HCT116 (cell line): ENCODE measurements around the gene S1PR4. TPM values are rescaled to one million over a fixed set of nuclear protein-coding genes. Genes with fewer than 3 reads are reported as not detected.
A peak's percentile ranks its signal among the peaks of the same experiment; 100 is the strongest.

Experiments used
- ATAC-seq: fragments of 200-7000 bp; cut with Tn5 transposase; 2 replicates; pipeline ENCODE4 v1.9.1; 2020; ENCODE audit warnings: mild to moderate bottlenecking, moderate library complexity
- BruUV-seq: library from RNA; stranded (reverse); fragments of 400-500 nt; replicated peaks from 2 replicates; lab custom pipeline; 2021; lab: Mats Ljungman, UMichigan
- CTCF ChIA-PET: fragments of 300-600 bp; sonication (Branson Sonifier 250); formaldehyde crosslinking; loops from one replicate; lab custom pipeline; 2021; ENCODE audit warnings: antibody characterized with exemption; lab: Charles Lee
- POLR2A ChIA-PET: fragments of 300-600, 350-600 bp; sonication (Branson Sonifier 250); formaldehyde crosslinking; loops from one replicate; lab custom pipeline; 2021; ENCODE audit warnings: antibody characterized with exemption; lab: Charles Lee
- RAD21 ChIA-PET, 2 experiments: fragments of 300-600 bp; sonication (Branson Sonifier 250); formaldehyde crosslinking; loops; one replicate each; lab custom pipeline; 2023; ENCODE audit warnings: low total read pairs in 2 of 2; ENCODE audit not compliant: uncharacterized antibody in 2 of 2, unreplicated experiment in 2 of 2, low non-redundant PET in 1 of 2; lab: Charles Lee
- DNase-seq: peaks from one replicate; pipeline ENCODE4 v3.0.0-alpha.2; 2010; ENCODE audit warnings: low read depth, low spot score
- H2AFZ ChIP-seq: fragments of 200-600 bp; shearing (Covaris generic), sonication (generic); 2 replicates; pipeline ENCODE4 v1.6.1; 2017; ENCODE audit warnings: low read depth, mixed run types, mixed read lengths, antibody characterized with exemption, low read length; ENCODE audit not compliant: poor library complexity, severe bottlenecking
- H3K27ac ChIP-seq: 2 replicates; pipeline ENCODE4 v1.5.1; 2012; ENCODE audit warnings: low read depth, low read length
- H3K27me3 ChIP-seq: fragments of 200-600 bp; sonication (generic); 2 replicates; pipeline ENCODE4 v1.6.1; 2016; ENCODE audit warnings: mixed run types, low read length, mixed read lengths; ENCODE audit not compliant: insufficient read depth
- H3K36me3 ChIP-seq, 2 experiments: fragments of 200-500 bp in 1 of 2; fragments of 200-600 bp in 1 of 2; sonication (Bioruptor generic) in 1 of 2; sonication (generic) in 1 of 2; 2 replicates each; pipeline versions ENCODE4 v1.5.1 to v1.6.1; 2014 to 2016; ENCODE audit warnings: low read length in 2 of 2, inconsistent platforms in 1 of 2, mixed read lengths in 1 of 2, mixed run types in 1 of 2; ENCODE audit not compliant: insufficient read depth in 2 of 2, control insufficient read depth in 1 of 2
- H3K4me1 ChIP-seq, 2 experiments: fragments of 200-600 bp in 1 of 2; sonication (generic) in 1 of 2; 2 replicates each; pipeline versions ENCODE4 v1.5.1 to v1.6.1; 2012 to 2017; ENCODE audit warnings: low read length in 2 of 2, inconsistent platforms in 1 of 2, mild to moderate bottlenecking in 1 of 2, mixed read lengths in 1 of 2, mixed run types in 1 of 2, moderate library complexity in 1 of 2; ENCODE audit not compliant: insufficient read depth in 2 of 2, control insufficient read depth in 1 of 2
- H3K4me2 ChIP-seq: fragments of 200-600 bp; sonication (generic); 2 replicates; pipeline ENCODE4 v1.6.1; 2017; ENCODE audit warnings: mixed run types, low read length, mixed read lengths
- H3K4me3 ChIP-seq, 2 experiments: fragments of 200-600 bp in 1 of 2; sonication (generic) in 1 of 2; replicated peaks in 1 of 2; 2 replicates each; pipeline ENCODE4 v1.5.1; 2011 to 2016; ENCODE audit warnings: low read length in 2 of 2, control low read depth in 1 of 2, low read depth in 1 of 2, mild to moderate bottlenecking in 1 of 2, mixed read lengths in 1 of 2, mixed run types in 1 of 2
- H3K79me2 ChIP-seq: fragments of 200-600 bp; sonication (generic); 2 replicates; pipeline ENCODE4 v1.6.1; 2017; ENCODE audit warnings: mild to moderate bottlenecking, mixed run types, low read length, moderate library complexity, mixed read lengths; ENCODE audit not compliant: insufficient read depth
- H3K9ac ChIP-seq: fragments of 200-600 bp; sonication (generic); 2 replicates; pipeline ENCODE4 v1.6.1; 2016; ENCODE audit warnings: low read length, mixed read lengths
- H3K9me2 ChIP-seq: fragments of 200-600 bp; sonication (generic), shearing (Covaris generic); 2 replicates; pipeline ENCODE4 v1.6.1; 2017; ENCODE audit warnings: mixed run types, mild to moderate bottlenecking, moderate library complexity; ENCODE audit not compliant: insufficient read depth
- H3K9me3 ChIP-seq, 2 experiments: fragments of 200-500 bp in 1 of 2; fragments of 200-600 bp in 1 of 2; sonication (Bioruptor generic) in 1 of 2; sonication (generic) in 1 of 2; 2 replicates each; pipeline ENCODE4 v1.6.1; 2014 to 2017; ENCODE audit warnings: low read length in 2 of 2, mixed read lengths in 2 of 2, inconsistent platforms in 1 of 2, low read depth in 1 of 2, mild to moderate bottlenecking in 1 of 2, mixed run types in 1 of 2, moderate library complexity in 1 of 2; ENCODE audit not compliant: control insufficient read depth in 1 of 2, insufficient read depth in 1 of 2
- H4K20me1 ChIP-seq: fragments of 200-600 bp; sonication (generic), shearing (Covaris generic); 2 replicates; pipeline ENCODE4 v1.6.1; 2017; ENCODE audit warnings: mixed run types, mild to moderate bottlenecking, moderate library complexity; ENCODE audit not compliant: insufficient read depth
- CBX3 ChIP-seq: IDR thresholded peaks from 2 replicates; pipeline ENCODE4 v1.6.1; 2012; ENCODE audit warnings: low read depth
- CEBPB ChIP-seq: IDR thresholded peaks from 2 replicates; pipeline ENCODE4 v1.6.1; 2012; ENCODE audit warnings: low read depth
- EGR1 ChIP-seq: IDR thresholded peaks from 2 replicates; pipeline ENCODE4 v1.6.1; 2012; ENCODE audit warnings: low read depth
- ELF1 ChIP-seq: IDR thresholded peaks from 2 replicates; pipeline ENCODE4 v1.6.1; 2012; ENCODE audit warnings: low read depth, borderline replicate concordance
- EZH2 ChIP-seq: fragments of 200-600 bp; sonication (generic); IDR thresholded peaks from 2 replicates; pipeline ENCODE4 v1.6.1; 2017; ENCODE audit warnings: antibody characterized with exemption, mixed run types
- EZH2phosphoT487 ChIP-seq: fragments of 200-600 bp; IDR thresholded peaks from 2 replicates; pipeline ENCODE4 v1.6.1; 2018; ENCODE audit warnings: antibody characterized with exemption, borderline replicate concordance
- FOSL1 ChIP-seq: IDR thresholded peaks from 2 replicates; pipeline ENCODE4 v1.6.1; 2012; ENCODE audit warnings: low read depth
- JUND ChIP-seq: IDR thresholded peaks from 2 replicates; pipeline ENCODE4 v1.6.1; 2012
- POLR2A ChIP-seq: IDR thresholded peaks from 2 replicates; pipeline ENCODE4 v1.7.0; 2011; ENCODE audit warnings: borderline replicate concordance; ENCODE audit not compliant: insufficient read depth, insufficient read length; ENCODE audit errors: extremely low read depth
- POLR2AphosphoS5 ChIP-seq: IDR thresholded peaks from 2 replicates; pipeline ENCODE4 v1.6.1; 2011; ENCODE audit warnings: mild to moderate bottlenecking, low read depth, low read length, moderate library complexity
- SIN3A ChIP-seq: IDR thresholded peaks from 2 replicates; pipeline ENCODE4 v1.6.1; 2012; ENCODE audit warnings: low read depth
- SP1 ChIP-seq: IDR thresholded peaks from 2 replicates; pipeline ENCODE4 v1.6.1; 2012; ENCODE audit warnings: low read depth
- SRF ChIP-seq: IDR thresholded peaks from 2 replicates; pipeline ENCODE4 v1.6.1; 2012; ENCODE audit warnings: low read depth
- YY1 ChIP-seq: IDR thresholded peaks from 2 replicates; pipeline ENCODE4 v1.6.1; 2011; ENCODE audit warnings: low read length, low read depth, moderate library complexity, mild to moderate bottlenecking; ENCODE audit not compliant: insufficient replicate concordance; ENCODE audit errors: extremely low read depth
- ZNF274 ChIP-seq: fragments of 200-500 bp; sonication (Bioruptor generic); IDR thresholded peaks from 2 replicates; pipeline ENCODE4 v1.6.1; 2014; ENCODE audit warnings: mild to moderate bottlenecking, low read depth, low read length, inconsistent platforms
- intact Hi-C: fragments of 100-400 bp; cut with micrococcal nuclease; formaldehyde crosslinking; loops from 2 replicates; pipeline ENCODE4 v1.10.0; 2022
- total RNA-seq: library from RNA; stranded (reverse); gene quantifications from one replicate; pipeline ENCODE4 v1.2.1, GENCODE V29; 2021; ENCODE audit not compliant: unreplicated experiment
- TF ChIP-seq, protein P1 (sequence below): IDR thresholded peaks from 2 replicates; pipeline ENCODE4 v1.6.1; 2012
- TF ChIP-seq, protein P2 (sequence below), 3 experiments: fragments of 200-600 bp in 1 of 3; sonication (generic) in 1 of 3; IDR thresholded peaks in 2 of 3; conservative IDR thresholded peaks in 1 of 3; 2 replicates each; pipeline ENCODE4 v1.5.1; 2012 to 2017; ENCODE audit warnings: low read depth in 2 of 3, low read length in 2 of 3, antibody characterized with exemption in 1 of 3, borderline replicate concordance in 1 of 3, control low read depth in 1 of 3, mild to moderate bottlenecking in 1 of 3, mixed read lengths in 1 of 3, mixed run types in 1 of 3, moderate library complexity in 1 of 3; ENCODE audit not compliant: insufficient read depth in 1 of 3
- TF ChIP-seq, protein P3 (sequence below): IDR thresholded peaks from 2 replicates; pipeline ENCODE4 v1.6.1; 2011; ENCODE audit warnings: mild to moderate bottlenecking, low read length, moderate library complexity; ENCODE audit not compliant: insufficient replicate concordance; ENCODE audit errors: extremely low read depth
- TF ChIP-seq, protein P4 (sequence below): IDR thresholded peaks from 2 replicates; pipeline ENCODE4 v1.6.1; 2012; ENCODE audit warnings: low read depth

S1PR4 gene
- total RNA-seq, 1 experiment from 2014 or later = 0.71 TPM

DNA sequence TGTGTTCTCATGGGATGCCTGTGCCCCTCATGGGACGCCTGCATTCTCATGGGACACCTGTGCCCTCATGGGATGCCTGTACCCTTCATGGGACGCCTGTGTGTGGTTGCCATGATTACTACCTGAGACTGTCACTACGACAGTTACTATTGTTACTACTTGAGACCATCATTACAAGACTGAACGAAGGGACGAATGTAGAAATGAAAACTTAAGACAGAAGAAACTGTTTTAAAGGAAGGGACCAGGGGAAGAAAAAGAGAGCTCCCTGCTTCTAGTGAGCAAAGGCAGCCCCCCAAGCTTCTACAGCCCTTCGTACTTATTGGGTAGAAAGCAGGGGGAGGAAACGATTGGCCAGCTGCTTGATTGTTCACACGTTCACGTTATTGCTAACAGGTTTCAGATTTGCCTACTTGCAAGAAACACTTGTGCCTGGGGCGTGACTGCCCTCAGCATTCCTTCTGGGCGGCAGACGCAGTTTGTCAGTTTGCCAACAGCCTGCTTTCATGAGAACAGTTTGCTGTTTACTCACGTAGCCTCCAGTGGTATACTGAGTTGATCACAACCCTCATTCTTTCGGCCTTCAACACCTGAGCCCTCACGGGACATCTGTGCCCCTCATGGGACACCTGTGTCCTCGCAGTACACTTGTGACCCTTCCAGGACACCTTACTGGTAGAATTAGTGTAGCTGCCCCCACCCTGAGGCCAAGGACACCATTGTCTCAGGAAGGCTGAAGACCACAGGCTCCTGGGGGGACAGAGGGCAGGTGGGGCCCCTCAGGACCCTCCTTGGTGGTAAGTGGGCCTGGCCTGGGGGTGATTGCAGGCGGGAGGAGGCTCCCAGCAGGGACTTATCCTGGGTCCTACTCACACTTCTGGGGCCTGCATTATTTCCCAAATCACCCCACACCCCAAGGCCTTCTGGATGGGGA is 2.5 kb upstream of the S1PR4 start:
- POLR2A ChIA-PET = no interaction called here
- peak overlapping the region; percentile 82 for H3K27ac ChIP-seq
- ATAC-seq = peak; percentile 31

More for the DNA sequence above, 2.5 kb upstream of the S1PR4 start:
- peak; percentile 65 for DNase-seq
- Histone ChIP-seq H3K9me2 (no peaks in the 10 kb centered on the region), H3K27me3 (no peaks in the 10 kb centered on the region), H3K36me3 (no peaks in the 10 kb centered on the region), H3K4me1 (peaks cover 23 to 32% of the 10 kb centered on the region in 2 experiments), H4K20me1 (no peaks in the 10 kb centered on the region), H3K4me2 (peak overlapping the region; percentile 80), H3K79me2 (no peaks in the 10 kb centered on the region), H3K9me3 (no peaks in the 10 kb centered on the region), H3K9ac (peak overlapping the region; percentile 64), H3K4me3 (peak overlapping the region; percentile 28 to 45), H2AFZ (no peak overlapping the region)
- RAD21 ChIA-PET = no interaction called here
- TF ChIP-seq EGR1 = no peak
- TF ChIP-seq CBX3 = peak; percentile 30; the same call in 1 of the 2 replicates
- TF ChIP-seq POLR2A = no peak
- TF ChIP-seq JUND = no peak; the same call in 1 of the 2 replicates
- TF ChIP-seq, protein P1, sequence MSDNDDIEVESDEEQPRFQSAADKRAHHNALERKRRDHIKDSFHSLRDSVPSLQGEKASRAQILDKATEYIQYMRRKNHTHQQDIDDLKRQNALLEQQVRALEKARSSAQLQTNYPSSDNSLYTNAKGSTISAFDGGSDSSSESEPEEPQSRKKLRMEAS = peak; percentile 59
- no peak for TF ChIP-seq ZNF274
- TF ChIP-seq, protein P2, sequence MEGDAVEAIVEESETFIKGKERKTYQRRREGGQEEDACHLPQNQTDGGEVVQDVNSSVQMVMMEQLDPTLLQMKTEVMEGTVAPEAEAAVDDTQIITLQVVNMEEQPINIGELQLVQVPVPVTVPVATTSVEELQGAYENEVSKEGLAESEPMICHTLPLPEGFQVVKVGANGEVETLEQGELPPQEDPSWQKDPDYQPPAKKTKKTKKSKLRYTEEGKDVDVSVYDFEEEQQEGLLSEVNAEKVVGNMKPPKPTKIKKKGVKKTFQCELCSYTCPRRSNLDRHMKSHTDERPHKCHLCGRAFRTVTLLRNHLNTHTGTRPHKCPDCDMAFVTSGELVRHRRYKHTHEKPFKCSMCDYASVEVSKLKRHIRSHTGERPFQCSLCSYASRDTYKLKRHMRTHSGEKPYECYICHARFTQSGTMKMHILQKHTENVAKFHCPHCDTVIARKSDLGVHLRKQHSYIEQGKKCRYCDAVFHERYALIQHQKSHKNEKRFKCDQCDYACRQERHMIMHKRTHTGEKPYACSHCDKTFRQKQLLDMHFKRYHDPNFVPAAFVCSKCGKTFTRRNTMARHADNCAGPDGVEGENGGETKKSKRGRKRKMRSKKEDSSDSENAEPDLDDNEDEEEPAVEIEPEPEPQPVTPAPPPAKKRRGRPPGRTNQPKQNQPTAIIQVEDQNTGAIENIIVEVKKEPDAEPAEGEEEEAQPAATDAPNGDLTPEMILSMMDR (IDR thresholded peaks at IDR 0.05 in 2 of 3, conservative IDR thresholded peaks at IDR 0.05 in 1 of 3; ENCODE audit: borderline replicate concordance in 1 of 3, insufficient read depth in 1 of 3, low read depth in 2 of 3, low read length in 2 of 3) = no peak
- no peak for TF ChIP-seq EZH2phosphoT487
- no peak for TF ChIP-seq SRF
- TF ChIP-seq, protein P3, sequence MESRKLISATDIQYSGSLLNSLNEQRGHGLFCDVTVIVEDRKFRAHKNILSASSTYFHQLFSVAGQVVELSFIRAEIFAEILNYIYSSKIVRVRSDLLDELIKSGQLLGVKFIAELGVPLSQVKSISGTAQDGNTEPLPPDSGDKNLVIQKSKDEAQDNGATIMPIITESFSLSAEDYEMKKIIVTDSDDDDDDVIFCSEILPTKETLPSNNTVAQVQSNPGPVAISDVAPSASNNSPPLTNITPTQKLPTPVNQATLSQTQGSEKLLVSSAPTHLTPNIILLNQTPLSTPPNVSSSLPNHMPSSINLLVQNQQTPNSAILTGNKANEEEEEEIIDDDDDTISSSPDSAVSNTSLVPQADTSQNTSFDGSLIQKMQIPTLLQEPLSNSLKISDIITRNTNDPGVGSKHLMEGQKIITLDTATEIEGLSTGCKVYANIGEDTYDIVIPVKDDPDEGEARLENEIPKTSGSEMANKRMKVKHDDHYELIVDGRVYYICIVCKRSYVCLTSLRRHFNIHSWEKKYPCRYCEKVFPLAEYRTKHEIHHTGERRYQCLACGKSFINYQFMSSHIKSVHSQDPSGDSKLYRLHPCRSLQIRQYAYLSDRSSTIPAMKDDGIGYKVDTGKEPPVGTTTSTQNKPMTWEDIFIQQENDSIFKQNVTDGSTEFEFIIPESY = no peak
- no peak for TF ChIP-seq SIN3A
- TF ChIP-seq ELF1 = no peak
- TF ChIP-seq YY1 = no peak
- no peak for TF ChIP-seq EZH2
- TF ChIP-seq, protein P4, sequence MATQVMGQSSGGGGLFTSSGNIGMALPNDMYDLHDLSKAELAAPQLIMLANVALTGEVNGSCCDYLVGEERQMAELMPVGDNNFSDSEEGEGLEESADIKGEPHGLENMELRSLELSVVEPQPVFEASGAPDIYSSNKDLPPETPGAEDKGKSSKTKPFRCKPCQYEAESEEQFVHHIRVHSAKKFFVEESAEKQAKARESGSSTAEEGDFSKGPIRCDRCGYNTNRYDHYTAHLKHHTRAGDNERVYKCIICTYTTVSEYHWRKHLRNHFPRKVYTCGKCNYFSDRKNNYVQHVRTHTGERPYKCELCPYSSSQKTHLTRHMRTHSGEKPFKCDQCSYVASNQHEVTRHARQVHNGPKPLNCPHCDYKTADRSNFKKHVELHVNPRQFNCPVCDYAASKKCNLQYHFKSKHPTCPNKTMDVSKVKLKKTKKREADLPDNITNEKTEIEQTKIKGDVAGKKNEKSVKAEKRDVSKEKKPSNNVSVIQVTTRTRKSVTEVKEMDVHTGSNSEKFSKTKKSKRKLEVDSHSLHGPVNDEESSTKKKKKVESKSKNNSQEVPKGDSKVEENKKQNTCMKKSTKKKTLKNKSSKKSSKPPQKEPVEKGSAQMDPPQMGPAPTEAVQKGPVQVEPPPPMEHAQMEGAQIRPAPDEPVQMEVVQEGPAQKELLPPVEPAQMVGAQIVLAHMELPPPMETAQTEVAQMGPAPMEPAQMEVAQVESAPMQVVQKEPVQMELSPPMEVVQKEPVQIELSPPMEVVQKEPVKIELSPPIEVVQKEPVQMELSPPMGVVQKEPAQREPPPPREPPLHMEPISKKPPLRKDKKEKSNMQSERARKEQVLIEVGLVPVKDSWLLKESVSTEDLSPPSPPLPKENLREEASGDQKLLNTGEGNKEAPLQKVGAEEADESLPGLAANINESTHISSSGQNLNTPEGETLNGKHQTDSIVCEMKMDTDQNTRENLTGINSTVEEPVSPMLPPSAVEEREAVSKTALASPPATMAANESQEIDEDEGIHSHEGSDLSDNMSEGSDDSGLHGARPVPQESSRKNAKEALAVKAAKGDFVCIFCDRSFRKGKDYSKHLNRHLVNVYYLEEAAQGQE = no peak
- TF ChIP-seq CEBPB = no peak
- TF ChIP-seq FOSL1 = no peak
- TF ChIP-seq POLR2AphosphoS5 = peak; percentile 53; the same call in 1 of the 2 replicates
- TF ChIP-seq SP1 = peak; percentile 56
- intact Hi-C loops = no loop called here
- CTCF ChIA-PET = no interaction called here
- TSS peak; percentile 78 for BruUV-seq
